Measurements from ENCODE around the gene NYAP1. TPM values are rescaled to one million over a fixed set of nuclear protein-coding genes. Genes with fewer than 3 reads are reported as not detected.
A peak's percentile ranks its signal among the peaks of the same experiment; 100 is the strongest.

Gene NYAP1
- total and polyA plus RNA-seq, 5 experiments from 2014 or later = 0.44 TPM; not detected in 4

DNA sequence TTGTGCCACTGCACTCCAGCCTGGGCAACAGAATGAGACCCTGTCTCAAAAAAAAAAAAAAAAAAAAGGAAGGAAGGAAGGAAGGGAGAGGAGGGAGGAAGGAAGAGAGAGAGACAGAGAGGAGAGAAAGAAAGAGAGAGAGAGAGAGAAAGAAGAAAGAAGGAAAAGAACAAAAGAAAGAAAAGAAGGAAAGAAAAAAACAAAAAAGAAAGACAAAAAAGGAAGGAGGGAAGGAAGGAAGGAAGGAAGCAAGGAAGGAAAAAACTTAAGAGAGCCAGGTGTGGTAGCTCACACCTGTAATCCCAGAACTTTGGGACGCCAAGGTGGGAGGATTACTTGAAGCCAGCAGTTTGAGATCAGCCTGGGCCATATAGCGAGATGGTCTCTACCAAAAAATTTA is 18.9 kb upstream of the NYAP1 start:
- POLR2A ChIA-PET = interaction anchor here (0.7 to 1.6 kb wide), 7 partner anchors 13 to 121 kb away, joined by 3 to 10 read pairs (median 4); partner anchors contain the start of genes FBXO24, LRCH4, PPP1R35 and TSC22D4
- no peak for DNase-seq
- peaks cover 0 to 60% (median 0%) of the 10 kb centered on the region in 3 donors for H3K36me3 Mint-ChIP-seq
- no peak for ATAC-seq
- H3K27me3 Mint-ChIP-seq = no peaks in the 10 kb centered on the region
- H3K4me3 Mint-ChIP-seq = no peak overlapping the region
- peak overlapping the region in 5 of 10 donors; percentile 28 to 59 (median 40) for H3K27ac Mint-ChIP-seq
- H3K9me3 Mint-ChIP-seq = no peaks in the 10 kb centered on the region
- H3K4me1 Mint-ChIP-seq = peaks cover 1 to 17% (median 8%) of the 10 kb centered on the region in 4 donors

DNA sequence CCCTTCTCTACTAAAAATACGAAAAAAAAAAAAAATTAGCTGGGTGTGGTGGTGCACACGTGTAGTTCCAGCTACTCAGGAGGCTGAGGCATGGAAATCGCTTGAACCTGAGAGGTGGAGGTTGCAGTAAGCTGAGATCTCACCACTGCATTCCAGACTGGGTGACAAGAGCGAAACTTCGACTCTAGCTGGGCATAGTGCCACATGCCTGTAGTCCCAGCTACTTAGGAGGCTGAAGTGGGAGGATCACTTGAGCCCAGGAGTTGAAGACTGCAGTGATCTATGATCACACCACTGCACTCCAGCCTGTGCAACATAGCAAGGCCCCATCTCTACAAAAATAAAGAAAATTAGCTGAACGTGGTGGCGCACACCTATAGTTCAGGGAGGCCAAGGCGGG is 18.4 kb upstream of the NYAP1 start:
- no peak for DNase-seq
- no peaks in the 10 kb centered on the region for H3K9me3 Mint-ChIP-seq
- POLR2A ChIA-PET = interaction anchor here (0.7 to 1.6 kb wide), 8 partner anchors 12 to 121 kb away, joined by 3 to 10 read pairs (median 4); partner anchors contain the start of genes FBXO24, LRCH4, PPP1R35 and TSC22D4
- no peak for ATAC-seq
- peaks cover 1 to 21% (median 11%) of the 10 kb centered on the region in 4 donors for H3K4me1 Mint-ChIP-seq
- peak overlapping the region in 7 of 10 donors; percentile 3 to 86 (median 52) for H3K27ac Mint-ChIP-seq
- peaks cover 0 to 63% (median 0%) of the 10 kb centered on the region in 3 donors for H3K36me3 Mint-ChIP-seq
- no peak overlapping the region for H3K4me3 Mint-ChIP-seq
- H3K27me3 Mint-ChIP-seq = no peaks in the 10 kb centered on the region

DNA sequence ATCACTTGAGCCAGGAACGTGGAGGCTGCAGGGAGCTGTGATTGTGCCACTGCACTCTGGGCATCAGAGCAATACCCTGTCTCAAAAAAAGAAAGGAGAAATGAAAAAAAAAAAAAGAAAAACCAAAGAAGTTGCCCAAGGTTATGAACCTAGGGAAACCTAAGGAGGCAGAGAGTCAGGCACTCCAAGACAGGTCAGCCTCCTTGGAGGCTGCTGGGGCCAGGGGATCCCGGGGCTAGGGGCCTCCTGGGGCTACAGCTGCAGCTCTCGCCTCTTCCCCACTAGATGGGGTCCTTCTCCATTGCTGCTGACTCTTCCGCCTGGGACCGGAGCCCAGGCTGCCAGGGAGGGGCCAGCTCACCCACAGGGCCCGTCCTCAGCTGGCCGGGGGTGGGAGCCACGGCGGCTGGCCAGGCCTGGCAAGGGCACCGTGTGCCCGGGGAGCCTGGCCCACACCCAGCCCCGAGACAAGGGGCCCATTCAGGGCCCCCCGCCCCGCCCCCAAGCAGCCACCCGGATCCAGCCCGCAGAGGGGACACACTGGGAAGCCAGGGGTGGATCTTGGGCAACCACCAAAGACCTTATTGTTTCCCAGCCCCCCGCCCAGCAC is 17.9 kb upstream of the NYAP1 start:
- Mint-ChIP-seq H3K9me3 (no peaks in the 10 kb centered on the region), H3K27ac (peak overlapping the region in 6 of 10 donors; percentile 3 to 86 (median 47)), H3K4me1 (peaks cover 4 to 24% (median 13%) of the 10 kb centered on the region in 4 donors), H3K4me3 (no peak overlapping the region), H3K27me3 (no peaks in the 10 kb centered on the region), H3K36me3 (peaks cover 0 to 62% (median 0%) of the 10 kb centered on the region in 3 donors)
- ATAC-seq (no peak), DNase-seq (no peak)
- POLR2A ChIA-PET = interaction anchor here (1.0 to 1.6 kb wide), 4 partner anchors 12 to 120 kb away, joined by 3 to 9 read pairs (median 4); partner anchors contain the start of genes FBXO24, LRCH4 and PPP1R35

DNA sequence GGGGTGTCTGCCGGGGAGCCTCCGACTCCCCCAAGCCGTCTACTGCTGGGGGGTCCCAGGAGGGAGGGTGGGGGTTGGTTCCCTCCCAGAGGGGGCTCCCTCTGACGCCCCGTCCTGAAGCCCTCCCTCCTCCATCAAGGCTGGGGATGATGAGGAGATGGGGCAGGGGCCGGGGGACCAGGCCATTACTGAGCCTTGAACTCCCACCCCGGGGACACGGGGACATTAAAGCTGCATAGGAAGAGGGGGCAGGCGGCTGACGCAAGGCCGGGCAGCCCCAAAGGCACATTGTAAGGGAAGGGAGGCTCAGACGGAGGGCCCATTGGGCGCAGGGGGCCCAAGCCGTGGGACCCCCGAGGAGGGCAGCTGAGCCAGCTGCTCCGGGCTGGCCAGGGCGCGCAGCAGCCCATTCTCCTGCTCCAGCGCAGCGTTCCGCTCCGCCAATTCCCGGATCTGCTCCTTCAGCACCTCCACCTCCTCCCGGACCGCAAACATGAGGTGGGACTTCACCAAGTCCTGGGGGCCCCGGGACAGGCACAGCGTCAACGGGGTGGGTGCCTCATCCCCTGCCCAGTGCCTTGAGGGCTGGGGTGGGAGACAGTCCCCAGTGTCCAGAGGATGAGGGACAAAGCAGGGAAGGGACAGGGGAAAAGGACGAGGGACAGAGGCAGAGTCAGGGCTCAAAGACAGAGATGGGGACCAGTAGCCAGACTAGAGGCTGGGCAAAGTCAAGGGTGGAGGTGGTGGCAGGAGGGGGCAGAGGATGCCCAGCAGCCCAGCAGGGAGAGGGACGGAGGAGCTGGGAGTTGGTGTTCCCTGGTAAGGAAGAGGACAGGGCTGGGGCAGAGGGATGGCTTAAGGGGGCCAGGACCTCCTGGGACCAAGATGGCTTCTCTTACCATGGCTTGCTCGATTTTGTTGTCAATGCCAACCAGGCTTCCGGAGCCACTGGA is 16.8 kb upstream of the NYAP1 start:
- POLR2A ChIA-PET = interaction anchor here (0.5 to 3.6 kb wide), 2 partner anchors 16 to 93 kb away, joined by 3 to 18 read pairs; partner anchors contain the start of gene NYAP1

DNA sequence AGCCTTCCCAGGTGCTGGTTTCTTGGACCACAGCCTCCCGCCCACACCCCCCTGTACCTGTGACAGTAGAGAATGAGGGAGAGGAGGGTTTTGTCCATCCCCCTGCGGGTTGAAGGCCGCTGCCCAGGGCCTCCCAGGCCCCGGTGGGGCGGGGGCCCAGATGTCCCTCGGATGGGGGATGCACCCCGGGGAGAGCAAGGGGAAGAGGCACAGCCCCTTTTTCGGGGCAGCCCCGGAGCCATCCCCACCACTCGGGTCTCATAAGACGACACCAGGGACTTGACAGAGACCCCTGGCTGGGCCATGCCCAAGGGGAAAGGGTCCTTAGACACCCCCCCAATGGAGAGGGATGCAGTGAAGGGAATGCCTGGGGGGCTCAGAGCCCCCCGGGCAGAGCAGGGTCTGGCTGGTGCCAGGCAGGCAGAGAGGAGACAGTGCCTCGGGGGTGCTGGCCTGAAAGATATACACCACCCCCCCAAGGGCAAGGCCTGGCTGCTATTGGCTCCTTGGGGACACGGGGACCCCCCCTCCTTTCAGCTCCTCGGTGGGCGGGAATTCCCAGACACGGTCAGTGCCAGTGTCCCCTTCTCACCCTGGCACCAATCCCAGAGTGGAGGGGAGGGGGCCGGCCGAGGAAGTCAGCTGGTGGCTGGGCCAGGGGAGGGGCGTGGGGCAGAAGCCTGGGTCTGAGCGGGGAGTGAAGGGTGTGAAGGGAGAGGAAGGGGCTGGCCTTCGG is 15.9 kb upstream of the NYAP1 start:
- DNase-seq (no peak), ATAC-seq (no peak)
- no peaks in the 10 kb centered on the region for H3K27me3 Mint-ChIP-seq
- H3K9me3 Mint-ChIP-seq = no peaks in the 10 kb centered on the region
- no peak overlapping the region for H3K4me3 Mint-ChIP-seq
- H3K27ac Mint-ChIP-seq = no peak overlapping the region
- peaks cover 0 to 65% (median 0%) of the 10 kb centered on the region in 3 donors for H3K36me3 Mint-ChIP-seq
- peaks cover 6 to 30% (median 21%) of the 10 kb centered on the region in 4 donors for H3K4me1 Mint-ChIP-seq
- POLR2A ChIA-PET = interaction anchor here (0.5 to 3.6 kb wide), 4 partner anchors 10 to 92 kb away, joined by 3 to 20 read pairs (median 11); partner anchors contain the start of genes NYAP1 and TSC22D4

More for the DNA sequence above, 16.8 kb upstream of the NYAP1 start:
- peaks cover 0 to 61% (median 0%) of the 10 kb centered on the region in 3 donors for H3K36me3 Mint-ChIP-seq
- H3K4me3 Mint-ChIP-seq = no peak overlapping the region
- DNase-seq (no peak), ATAC-seq (no peak)
- H3K9me3 Mint-ChIP-seq = no peaks in the 10 kb centered on the region
- H3K27ac Mint-ChIP-seq = peak overlapping the region in 2 of 10 donors; percentile 14 to 38
- peaks cover 5 to 26% (median 17%) of the 10 kb centered on the region in 4 donors for H3K4me1 Mint-ChIP-seq
- no peaks in the 10 kb centered on the region for H3K27me3 Mint-ChIP-seq

DNA sequence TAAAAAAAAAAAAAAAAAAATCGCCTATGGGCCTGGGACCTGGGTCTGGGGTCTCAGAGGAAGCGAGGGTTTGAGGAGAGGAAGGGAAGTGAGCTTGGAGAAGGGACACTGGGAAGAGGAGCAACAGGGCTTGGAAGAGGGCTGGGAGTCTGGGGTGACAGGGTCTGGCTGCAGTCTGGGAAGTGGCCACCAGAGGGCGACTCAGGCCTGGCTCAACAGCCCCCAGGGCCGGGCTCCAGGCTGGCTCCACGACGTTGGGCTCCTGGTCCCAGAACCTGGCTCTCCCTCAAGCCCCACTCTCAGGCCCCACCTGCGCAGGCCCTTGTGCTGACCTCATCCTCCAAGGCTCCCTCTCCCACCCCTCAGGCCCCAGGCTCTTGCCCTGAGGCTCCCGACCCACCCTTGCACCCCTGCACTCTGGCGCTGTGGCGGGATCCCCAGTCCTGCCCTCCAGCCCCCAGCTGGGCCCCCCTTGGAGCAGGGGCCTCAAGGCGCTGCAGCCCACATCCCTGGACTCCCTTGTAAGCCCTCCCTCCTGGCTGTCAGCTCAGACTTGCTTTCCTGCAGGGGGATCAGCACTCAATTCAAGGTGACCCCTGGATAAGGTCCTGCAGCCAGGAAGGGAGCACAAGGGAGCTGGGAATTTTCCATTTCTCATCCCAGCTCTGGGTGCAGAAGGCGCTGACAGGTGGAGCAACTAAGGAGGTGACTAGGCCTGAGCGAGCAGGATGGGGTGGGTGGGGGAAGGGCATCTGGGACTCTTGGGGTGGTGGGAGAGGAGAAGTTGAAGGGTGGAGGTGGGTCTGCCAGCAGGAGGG is 14.3 kb upstream of the NYAP1 start:
- H3K4me3 Mint-ChIP-seq = peak overlapping the region in 1 of 10 donors; percentile 15
- peak; percentile 64 to 88 (median 80) for DNase-seq
- H3K27me3 Mint-ChIP-seq = no peaks in the 10 kb centered on the region
- peak; percentile 90 to 93 for ATAC-seq
- H3K4me1 Mint-ChIP-seq = peaks cover 15 to 46% (median 36%) of the 10 kb centered on the region in 4 donors
- POLR2A ChIA-PET = interaction anchor here (0.5 to 3.6 kb wide), 13 partner anchors 9 to 350 kb away, joined by 3 to 20 read pairs (median 4); partner anchors contain the start of genes CNPY4, FBXO24, LRCH4 and NYAP1
- no peaks in the 10 kb centered on the region for H3K9me3 Mint-ChIP-seq
- H3K27ac Mint-ChIP-seq = peak overlapping the region in 9 of 10 donors; percentile 25 to 91 (median 67)
- H3K36me3 Mint-ChIP-seq = peaks cover 0 to 70% (median 0%) of the 10 kb centered on the region in 3 donors

DNA sequence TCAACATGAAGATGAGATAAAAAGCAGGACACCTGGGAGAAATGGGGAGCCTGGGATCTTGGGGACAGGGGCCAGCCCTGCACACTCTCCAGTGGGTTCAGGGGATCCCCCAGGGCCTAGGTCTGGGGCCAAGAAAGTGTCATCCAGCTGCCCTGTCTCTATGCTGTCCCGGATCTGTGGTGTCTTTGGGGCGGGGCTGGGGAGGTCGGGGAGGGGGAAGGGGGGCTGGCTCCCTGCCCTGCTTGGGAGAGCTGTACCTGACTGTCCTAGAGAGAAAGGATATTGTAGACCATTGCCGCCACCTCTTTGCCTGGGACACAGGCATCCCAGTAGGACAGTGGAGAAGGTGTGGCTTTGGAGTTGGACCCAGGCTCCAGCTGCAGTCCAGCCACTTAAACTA is 12.7 kb upstream of the NYAP1 start:
- no peak overlapping the region for H3K4me3 Mint-ChIP-seq
- H3K9me3 Mint-ChIP-seq = no peaks in the 10 kb centered on the region
- peaks cover 21 to 57% (median 51%) of the 10 kb centered on the region in 4 donors for H3K4me1 Mint-ChIP-seq
- POLR2A ChIA-PET = interaction anchor here (0.7 to 1.3 kb wide), 4 partner anchors 9 to 115 kb away, joined by 3 to 6 read pairs (median 3); partner anchors contain the start of genes FBXO24 and TSC22D4
- DNase-seq (no peak), ATAC-seq (no peak)
- H3K36me3 Mint-ChIP-seq = peaks cover 0 to 72% (median 0%) of the 10 kb centered on the region in 3 donors
- no peaks in the 10 kb centered on the region for H3K27me3 Mint-ChIP-seq
- peak overlapping the region in 7 of 10 donors; percentile 44 to 81 (median 68) for H3K27ac Mint-ChIP-seq

DNA sequence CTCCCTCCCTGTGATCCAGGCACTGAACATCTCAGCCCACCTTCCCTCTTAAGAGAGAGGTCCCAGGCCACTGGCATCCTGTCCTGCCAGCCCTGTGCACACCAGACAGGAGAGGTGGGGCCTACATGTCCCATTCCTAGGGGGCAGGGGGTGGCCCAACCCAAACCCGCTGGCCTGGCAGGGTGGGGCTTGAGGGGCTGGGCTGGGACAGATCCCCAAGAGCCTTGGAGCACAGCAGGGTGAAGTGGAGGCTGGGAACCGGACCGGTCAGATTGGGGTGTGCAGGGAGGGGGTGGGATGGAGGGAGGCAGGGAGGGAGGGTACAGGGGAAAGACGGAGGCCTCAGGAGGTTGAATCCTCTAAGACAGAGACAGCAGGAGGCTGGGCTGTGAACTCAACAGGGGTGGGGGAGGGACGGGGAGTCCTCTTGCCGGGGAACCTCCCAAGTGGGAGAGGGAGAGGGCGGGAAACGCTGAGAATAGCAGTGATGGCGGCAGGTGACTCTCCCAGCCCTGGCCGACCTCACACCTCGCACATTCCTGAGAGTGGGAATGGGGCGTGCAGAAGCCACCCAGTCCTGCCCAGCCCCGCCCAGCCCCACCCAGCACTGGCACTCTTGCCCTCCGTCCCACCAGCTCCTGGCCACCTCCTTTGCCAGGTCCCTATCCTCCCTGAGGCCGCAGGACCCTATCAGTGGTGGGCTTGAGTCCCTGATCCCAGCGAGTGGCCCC is 11.4 kb upstream of the NYAP1 start:
- H3K36me3 Mint-ChIP-seq = peaks cover 0 to 72% (median 0%) of the 10 kb centered on the region in 3 donors

DNA sequence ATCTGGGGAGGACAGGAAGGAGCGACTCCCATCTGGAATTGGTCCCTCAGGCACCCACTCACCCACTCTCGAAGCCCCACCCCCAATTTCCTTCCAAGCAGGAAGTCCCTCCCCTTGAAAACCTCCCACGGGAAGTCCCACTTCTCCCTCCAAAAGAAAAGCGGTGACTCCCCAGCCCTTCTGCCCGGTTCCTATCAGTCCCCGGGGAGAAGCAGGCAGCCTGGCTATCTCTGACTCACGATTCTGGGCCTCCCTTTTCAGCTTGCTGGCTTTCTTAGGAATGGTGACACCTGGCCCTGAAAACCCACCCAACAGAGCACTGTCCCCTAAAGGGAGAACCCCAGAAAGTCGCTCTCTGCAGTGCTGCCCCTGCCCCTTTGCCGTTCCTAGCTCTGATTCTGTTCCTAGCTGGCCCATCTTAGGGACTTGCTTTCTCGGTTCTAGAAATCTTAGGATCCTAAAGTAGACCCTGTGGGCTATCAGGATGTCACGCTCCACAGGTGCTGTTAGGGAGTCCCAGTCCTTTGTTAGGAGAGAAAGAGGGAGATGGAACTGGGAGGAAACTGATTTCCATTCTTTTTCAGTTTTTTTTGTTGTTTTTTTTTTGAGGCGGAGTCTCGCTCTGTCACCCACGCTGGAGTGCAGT is 10.8 kb upstream of the NYAP1 start:
- ATAC-seq (no peak), DNase-seq (peak in 1 of 10 donors; percentile 19)
- Mint-ChIP-seq H3K4me3 (peak overlapping the region in 9 of 10 donors; percentile 4 to 91 (median 44)), H3K27ac (peak overlapping the region; percentile 75 to 93 (median 85)), H3K36me3 (peaks cover 0 to 66% (median 0%) of the 10 kb centered on the region in 3 donors), H3K4me1 (peaks cover 20 to 65% (median 58%) of the 10 kb centered on the region in 4 donors), H3K27me3 (no peaks in the 10 kb centered on the region), H3K9me3 (no peaks in the 10 kb centered on the region)
- POLR2A ChIA-PET = no interaction called here

More for the DNA sequence above, 11.4 kb upstream of the NYAP1 start:
- Mint-ChIP-seq H3K9me3 (no peaks in the 10 kb centered on the region), H3K27ac (peak overlapping the region in 9 of 10 donors; percentile 15 to 92 (median 84)), H3K4me3 (peak overlapping the region in 3 of 10 donors; percentile 22 to 60 (median 44)), H3K4me1 (peaks cover 20 to 65% (median 58%) of the 10 kb centered on the region in 4 donors), H3K27me3 (no peaks in the 10 kb centered on the region)
- ATAC-seq (no peak), DNase-seq (no peak)
- POLR2A ChIA-PET = interaction anchor here (1.3 kb wide), 1 partner anchor 7 kb away, joined by 6 read pairs; the partner anchor contains the start of gene TSC22D4

DNA sequence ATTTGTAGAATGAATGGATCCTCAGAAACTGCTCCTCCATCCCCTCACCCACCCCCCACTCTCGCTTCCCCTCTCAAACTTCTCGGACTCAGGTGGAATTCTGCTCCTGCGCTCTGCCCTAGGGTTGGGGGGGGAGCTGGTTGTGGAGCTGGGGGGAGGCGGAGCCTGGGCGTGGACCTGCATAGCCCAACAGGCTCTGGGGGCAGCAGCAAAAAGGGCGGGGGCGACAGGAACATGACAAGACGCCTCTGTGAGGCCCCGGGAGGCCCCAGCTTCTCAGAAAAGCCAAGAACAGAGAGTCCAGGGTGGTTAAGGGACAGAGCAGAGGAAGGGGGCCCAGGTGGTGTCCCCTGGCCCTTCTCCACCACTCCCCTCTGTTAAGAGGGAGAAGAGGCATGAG is 8.2 kb upstream of the NYAP1 start:
- no peaks in the 10 kb centered on the region for H3K27me3 Mint-ChIP-seq
- POLR2A ChIA-PET = interaction anchor here (0.5 to 5.9 kb wide), 8 partner anchors 22 to 203 kb away, joined by 3 to 60 read pairs (median 4); partner anchors contain the start of genes FBXO24, LRCH4, MEPCE and PPP1R35
- peaks cover 20 to 58% (median 56%) of the 10 kb centered on the region in 4 donors for H3K4me1 Mint-ChIP-seq
- peaks cover 0 to 55% (median 0%) of the 10 kb centered on the region in 3 donors for H3K36me3 Mint-ChIP-seq
- peak overlapping the region; percentile 86 to 94 (median 92) for H3K27ac Mint-ChIP-seq
- DNase-seq (peak in 1 of 10 donors; percentile 29), ATAC-seq (no peak)
- peaks cover 0 to 2% (median 0%) of the 10 kb centered on the region in 9 donors for H3K9me3 Mint-ChIP-seq
- peak overlapping the region; percentile 84 to 100 (median 92) for H3K4me3 Mint-ChIP-seq
